ENCODE measurements around the gene ODAD3. TPM values are rescaled to one million over a fixed set of nuclear protein-coding genes. Genes with fewer than 3 reads are reported as not detected.

The ODAD3 gene
- total and polyA plus RNA-seq, 8 donors, result 0.38 to 0.92 (median 0.62) TPM; not detected in 5

DNA sequence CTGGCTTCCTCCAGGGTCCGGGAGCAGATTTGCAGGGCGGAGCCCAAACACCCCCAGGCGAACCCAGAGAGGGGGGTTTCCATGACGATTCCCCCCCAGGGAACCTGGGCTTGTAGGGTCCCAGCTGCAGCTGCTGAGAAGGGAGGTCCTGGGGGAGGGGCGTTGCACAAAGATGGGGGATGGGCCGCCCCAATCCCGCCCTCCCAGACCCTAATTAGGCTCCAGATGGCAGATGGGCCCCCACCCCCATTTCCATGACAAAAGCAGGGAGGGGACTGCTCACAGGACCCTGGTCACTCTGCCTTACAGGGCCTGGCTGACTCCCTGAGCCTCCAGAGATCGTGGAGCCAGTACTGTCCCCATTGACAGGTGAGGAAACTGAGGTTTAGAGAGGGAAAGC lies 30.7 kb upstream of the ODAD3 start:
- Histone ChIP-seq H3K4me1 (no peaks in the 10 kb centered on the region), H3K27me3 (peaks cover 0 to 39% (median 0%) of the 10 kb centered on the region in 3 donors), H3K9me3 (no peaks in the 10 kb centered on the region), H3K4me3 (no peak overlapping the region), H3K36me3 (no peaks in the 10 kb centered on the region), H3K27ac (no peak overlapping the region)
- intact Hi-C loops (cut with DNase I; ENCODE audit: low total_unique reads), result no loop called here
- no peak for DNase-seq
- 39 to 79% (median 50%) methylated on average over 3 to 8 of the region's 8 CpGs for WGBS, 5 donors
- TF ChIP-seq POLR2A (IDR thresholded peaks at IDR 0.05) (no peak), POLR2AphosphoS5 (IDR thresholded peaks at IDR 0.05) (no peak), EP300 (IDR thresholded peaks at IDR 0.05) (no peak)
- TF ChIP-seq, protein P1, sequence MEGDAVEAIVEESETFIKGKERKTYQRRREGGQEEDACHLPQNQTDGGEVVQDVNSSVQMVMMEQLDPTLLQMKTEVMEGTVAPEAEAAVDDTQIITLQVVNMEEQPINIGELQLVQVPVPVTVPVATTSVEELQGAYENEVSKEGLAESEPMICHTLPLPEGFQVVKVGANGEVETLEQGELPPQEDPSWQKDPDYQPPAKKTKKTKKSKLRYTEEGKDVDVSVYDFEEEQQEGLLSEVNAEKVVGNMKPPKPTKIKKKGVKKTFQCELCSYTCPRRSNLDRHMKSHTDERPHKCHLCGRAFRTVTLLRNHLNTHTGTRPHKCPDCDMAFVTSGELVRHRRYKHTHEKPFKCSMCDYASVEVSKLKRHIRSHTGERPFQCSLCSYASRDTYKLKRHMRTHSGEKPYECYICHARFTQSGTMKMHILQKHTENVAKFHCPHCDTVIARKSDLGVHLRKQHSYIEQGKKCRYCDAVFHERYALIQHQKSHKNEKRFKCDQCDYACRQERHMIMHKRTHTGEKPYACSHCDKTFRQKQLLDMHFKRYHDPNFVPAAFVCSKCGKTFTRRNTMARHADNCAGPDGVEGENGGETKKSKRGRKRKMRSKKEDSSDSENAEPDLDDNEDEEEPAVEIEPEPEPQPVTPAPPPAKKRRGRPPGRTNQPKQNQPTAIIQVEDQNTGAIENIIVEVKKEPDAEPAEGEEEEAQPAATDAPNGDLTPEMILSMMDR (IDR thresholded peaks at IDR 0.05), result no peak

GRCh38 chr19:11464333-11465265 lies 29.7 kb upstream of the ODAD3 start:
- H3K9me3 ChIP-seq, result no peaks in the 10 kb centered on the region
- H3K27me3 ChIP-seq, result peaks cover 0 to 42% (median 0%) of the 10 kb centered on the region in 3 donors
- no peaks in the 10 kb centered on the region for H3K4me1 ChIP-seq
- DNase-seq, result no peak
- H3K4me3 ChIP-seq, result no peak overlapping the region
- H3K27ac ChIP-seq, result no peak overlapping the region
- intact Hi-C loops (cut with DNase I; ENCODE audit: low total_unique reads), result no loop called here
- WGBS, 5 donors, result 80 to 85% (median 82%) methylated on average over 11 of the region's 11 CpGs
- H3K36me3 ChIP-seq, result no peaks in the 10 kb centered on the region
- TF ChIP-seq EP300 (IDR thresholded peaks at IDR 0.05) (no peak), POLR2AphosphoS5 (IDR thresholded peaks at IDR 0.05) (no peak), POLR2A (IDR thresholded peaks at IDR 0.05) (no peak)
- TF ChIP-seq, protein P1 (IDR thresholded peaks at IDR 0.05), result no peak

- H3K36me3 ChIP-seq, result no peaks in the 10 kb centered on the region
- peaks cover 0 to 40% (median 0%) of the 10 kb centered on the region in 3 donors for H3K27me3 ChIP-seq
- H3K27ac ChIP-seq, result no peak overlapping the region
- no peaks in the 10 kb centered on the region for H3K4me1 ChIP-seq
- DNase-seq, result no peak
- WGBS, 5 donors, result 64 to 74% (median 67%) methylated on average over 10 to 12 of the region's 12 CpGs
- TF ChIP-seq POLR2A (IDR thresholded peaks at IDR 0.05) (no peak), POLR2AphosphoS5 (IDR thresholded peaks at IDR 0.05) (no peak)
- intact Hi-C loops (cut with DNase I; ENCODE audit: low total_unique reads), result no loop called here
- H3K4me3 ChIP-seq, result no peak overlapping the region
- H3K9me3 ChIP-seq, result no peaks in the 10 kb centered on the region
These were observed 28.5 kb upstream of the ODAD3 start for GRCh38 chr19:11463391-11463790.

GRCh38 chr19:11461453-11461852 lies 26.5 kb upstream of the ODAD3 start:
- H3K4me3 ChIP-seq, result no peak overlapping the region
- intact Hi-C loops (cut with DNase I; ENCODE audit: low total_unique reads), result no loop called here
- H3K36me3 ChIP-seq, result no peaks in the 10 kb centered on the region
- no peaks in the 10 kb centered on the region for H3K9me3 ChIP-seq
- peaks cover 0 to 5% (median 0%) of the 10 kb centered on the region in 4 donors for H3K4me1 ChIP-seq
- 64 to 76% (median 70%) methylated on average over 2 of the region's 2 CpGs for WGBS, 5 donors
- TF ChIP-seq POLR2AphosphoS5 (IDR thresholded peaks at IDR 0.05), result no peak
- no peak for TF ChIP-seq POLR2A (IDR thresholded peaks at IDR 0.05)
- TF ChIP-seq, protein P1 (IDR thresholded peaks at IDR 0.05), result no peak
- no peak for TF ChIP-seq EP300 (IDR thresholded peaks at IDR 0.05)
- H3K27ac ChIP-seq, result no peak overlapping the region
- peaks cover 0 to 50% (median 0%) of the 10 kb centered on the region in 3 donors for H3K27me3 ChIP-seq
- no peak for DNase-seq

Data from stomach (tissue), 9 donors.